OCI-LY1 (cell line): ENCODE measurements around the gene TUBGCP2.
A peak's percentile ranks its signal among the peaks of the same experiment; 100 is the strongest.

Experiments used
- H2AFZ ChIP-seq: fragments of 200-600 bp; sonication (generic), shearing (Covaris generic); 2 replicates; pipeline ENCODE4 v1.6.0; 2014; ENCODE audit warnings: antibody characterized with exemption, mild to moderate bottlenecking, low read length
- H3F3A ChIP-seq: fragments of 200-600 bp; sonication (generic), shearing (Covaris generic); 2 replicates; pipeline ENCODE4 v1.6.0; 2014; ENCODE audit warnings: mild to moderate bottlenecking, antibody characterized with exemption, low read length, moderate library complexity; ENCODE audit not compliant: insufficient read depth
- H3K27ac ChIP-seq: fragments of 200-600 bp; sonication (generic); 2 replicates; pipeline ENCODE4 v1.5.1; 2014; ENCODE audit warnings: low read length, mixed run types, mild to moderate bottlenecking, low read depth; ENCODE audit not compliant: poor library complexity, severe bottlenecking
- H3K27me3 ChIP-seq: fragments of 200-600 bp; sonication (generic); 2 replicates; pipeline ENCODE4 v1.6.0; 2014; ENCODE audit warnings: antibody characterized with exemption, mild to moderate bottlenecking, low read length, moderate library complexity; ENCODE audit not compliant: insufficient read depth
- H3K36me3 ChIP-seq: fragments of 200-600 bp; sonication (generic); 2 replicates; pipeline ENCODE4 v1.6.1; 2014; ENCODE audit warnings: mild to moderate bottlenecking, antibody characterized with exemption, low read length, moderate library complexity, mixed read lengths; ENCODE audit not compliant: insufficient read depth
- H3K4me1 ChIP-seq: fragments of 200-600 bp; sonication (generic); 2 replicates; pipeline ENCODE4 v1.5.1; 2014; ENCODE audit warnings: mild to moderate bottlenecking, low read length, moderate library complexity; ENCODE audit not compliant: insufficient read depth, severe bottlenecking
- H3K4me2 ChIP-seq: fragments of 200-600 bp; sonication (generic), shearing (Covaris generic); 2 replicates; pipeline ENCODE4 v1.6.1; 2014; ENCODE audit warnings: low read length
- H3K4me3 ChIP-seq: fragments of 200-600 bp; sonication (generic); 2 replicates; pipeline ENCODE4 v1.5.1; 2014; ENCODE audit warnings: low read length, low read depth, mild to moderate bottlenecking, mixed read lengths; ENCODE audit not compliant: poor library complexity, severe bottlenecking
- H3K79me2 ChIP-seq: fragments of 200-600 bp; shearing (Covaris generic); 2 replicates; pipeline ENCODE4 v1.6.1; 2016; ENCODE audit warnings: mixed run types, low read length, mixed read lengths; ENCODE audit not compliant: insufficient read depth
- H3K9ac ChIP-seq: fragments of 200-600 bp; sonication (generic), shearing (Covaris generic); 2 replicates; pipeline ENCODE4 v1.6.1; 2014; ENCODE audit warnings: mild to moderate bottlenecking, low read length, mixed read lengths
- H3K9me2 ChIP-seq: fragments of 200-600 bp; sonication (generic), shearing (Covaris generic); 2 replicates; pipeline ENCODE4 v1.6.1; 2014; ENCODE audit warnings: low read depth, mild to moderate bottlenecking, low read length, mixed read lengths
- H3K9me3 ChIP-seq: fragments of 200-600 bp; shearing (Covaris generic); 2 replicates; pipeline ENCODE4 v1.6.1; 2014; ENCODE audit warnings: low read length, mixed read lengths
- H4K20me1 ChIP-seq: fragments of 200-600 bp; sonication (generic), shearing (Covaris generic); 2 replicates; pipeline ENCODE4 v1.6.0; 2016; ENCODE audit warnings: mild to moderate bottlenecking, low read length; ENCODE audit not compliant: insufficient read depth
- CTCF ChIP-seq: fragments of 200-600 bp; sonication (generic), shearing (Covaris generic); IDR thresholded peaks from 2 replicates; pipeline ENCODE4 v1.5.1; 2017; ENCODE audit warnings: mild to moderate bottlenecking, antibody characterized with exemption, low read length, moderate library complexity, mixed read lengths
- EZH2 ChIP-seq: fragments of 200-600 bp; sonication (generic), shearing (Covaris generic); IDR thresholded peaks from 2 replicates; pipeline ENCODE4 v1.8.0; 2017; ENCODE audit warnings: borderline replicate concordance, mixed run types, mild to moderate bottlenecking, antibody characterized with exemption, low read length, moderate library complexity, mixed read lengths

The TUBGCP2 gene

GRCh38 chr10:133329491-133330202 lies 21.0 kb upstream of the TUBGCP2 start:
- H3K9ac ChIP-seq: no peak overlapping the region

GRCh38 chr10:133328358-133329343 lies 20.0 kb upstream of the TUBGCP2 start:
- Histone ChIP-seq H3K9me2 (no peaks in the 10 kb centered on the region), H3K4me1 (peaks cover 11% of the 10 kb centered on the region), H3K4me3 (no peak overlapping the region), H3K79me2 (no peaks in the 10 kb centered on the region), H3K36me3 (no peaks in the 10 kb centered on the region), H3K27ac (no peak overlapping the region), H3K9me3 (no peaks in the 10 kb centered on the region), H3K9ac (no peak overlapping the region), H4K20me1 (no peaks in the 10 kb centered on the region), H3K4me2 (no peak overlapping the region), H2AFZ (no peak overlapping the region), H3F3A (no peaks in the 10 kb centered on the region), H3K27me3 (peaks cover 9% of the 10 kb centered on the region)
- TF ChIP-seq EZH2 (no peak), CTCF (no peak)

More at GRCh38 chr10:133329491-133330202, 21.0 kb upstream of the TUBGCP2 start:
- Histone ChIP-seq H3K9me2 (no peaks in the 10 kb centered on the region), H3K36me3 (no peaks in the 10 kb centered on the region), H3K4me2 (peak overlapping the region; percentile 22; the same call in 1 of the 2 replicates), H3K27ac (no peak overlapping the region), H3K9me3 (no peaks in the 10 kb centered on the region), H3K4me1 (peaks cover 11% of the 10 kb centered on the region), H4K20me1 (no peaks in the 10 kb centered on the region), H3F3A (no peaks in the 10 kb centered on the region), H2AFZ (no peak overlapping the region), H3K79me2 (no peaks in the 10 kb centered on the region), H3K27me3 (peaks cover 9% of the 10 kb centered on the region), H3K4me3 (no peak overlapping the region)
- TF ChIP-seq CTCF: peak; percentile 89
- no peak for TF ChIP-seq EZH2

GRCh38 chr10:133327651-133328357 lies 19.1 kb upstream of the TUBGCP2 start:
- H3K27me3 ChIP-seq: peaks cover 9% of the 10 kb centered on the region
- no peaks in the 10 kb centered on the region for H3F3A ChIP-seq

More at GRCh38 chr10:133327651-133328357, 19.1 kb upstream of the TUBGCP2 start:
- H3K4me2 ChIP-seq: no peak overlapping the region
- H3K9ac ChIP-seq: no peak overlapping the region
- H3K4me1 ChIP-seq: peaks cover 11% of the 10 kb centered on the region
- H3K9me2 ChIP-seq: no peaks in the 10 kb centered on the region
- H3K36me3 ChIP-seq: no peaks in the 10 kb centered on the region
- no peaks in the 10 kb centered on the region for H3K9me3 ChIP-seq
- no peaks in the 10 kb centered on the region for H3K79me2 ChIP-seq
- no peak overlapping the region for H3K27ac ChIP-seq
- no peak overlapping the region for H2AFZ ChIP-seq
- H4K20me1 ChIP-seq: no peaks in the 10 kb centered on the region
- no peak overlapping the region for H3K4me3 ChIP-seq
- TF ChIP-seq CTCF (no peak), EZH2 (no peak)
